Head of caudate nucleus (tissue), 42 donors: ENCODE data around the gene PLD3.
A peak's percentile ranks its signal among the peaks of the same experiment; 100 is the strongest.

Experiments
- DNase-seq, 42 donors: peaks; one replicate each; pipeline versions ENCODE4 v3.0.0 to v3.0.0-alpha.2; 2020 to 2021; ENCODE audit warnings: mixed read lengths in 7 of 42
- intact Hi-C: fragments of 100-400 bp; cut with DNase I; formaldehyde crosslinking; loops from one replicate; pipeline ENCODE4 v1.15.0; 2022

Gene PLD3

DNA sequence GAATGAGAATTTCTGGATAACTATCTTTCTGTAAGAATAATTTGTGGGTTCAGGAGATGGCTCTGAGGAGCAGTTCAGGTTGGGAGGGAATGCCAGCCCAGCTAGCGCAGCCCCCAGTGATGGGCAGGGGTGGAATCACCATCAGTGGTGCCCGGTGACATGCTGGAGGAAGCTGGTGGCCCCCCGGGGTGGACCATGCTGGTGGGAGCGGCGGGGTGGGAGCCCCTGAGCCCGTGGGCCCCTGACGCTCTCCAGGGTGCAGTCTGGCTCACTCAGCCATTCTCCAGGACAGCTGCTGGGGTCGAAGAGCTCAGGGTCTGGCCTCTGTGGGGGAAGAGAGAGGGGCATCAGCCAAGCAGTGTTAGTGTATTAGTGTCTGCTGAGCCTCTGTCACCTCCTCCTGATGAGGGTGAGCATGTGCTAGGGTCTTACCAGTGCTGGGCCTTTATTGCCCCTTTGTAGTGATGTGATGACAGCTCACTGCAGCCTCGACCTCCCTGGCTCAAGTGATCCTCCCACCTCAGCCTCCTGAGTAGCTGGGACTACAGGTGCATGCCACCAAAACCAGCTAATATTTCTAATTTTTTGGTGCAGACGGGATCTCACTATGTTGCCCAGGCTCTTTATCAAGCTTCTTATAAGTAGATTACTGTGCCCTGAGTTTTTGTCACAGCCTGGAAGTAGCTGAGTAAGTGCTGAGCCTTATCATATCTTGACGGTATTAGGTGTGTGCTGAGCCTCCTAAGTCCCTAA lies 31.1 kb downstream of the PLD3 start:
- intact Hi-C loops: no loop called here
- DNase-seq: no peak

DNA sequence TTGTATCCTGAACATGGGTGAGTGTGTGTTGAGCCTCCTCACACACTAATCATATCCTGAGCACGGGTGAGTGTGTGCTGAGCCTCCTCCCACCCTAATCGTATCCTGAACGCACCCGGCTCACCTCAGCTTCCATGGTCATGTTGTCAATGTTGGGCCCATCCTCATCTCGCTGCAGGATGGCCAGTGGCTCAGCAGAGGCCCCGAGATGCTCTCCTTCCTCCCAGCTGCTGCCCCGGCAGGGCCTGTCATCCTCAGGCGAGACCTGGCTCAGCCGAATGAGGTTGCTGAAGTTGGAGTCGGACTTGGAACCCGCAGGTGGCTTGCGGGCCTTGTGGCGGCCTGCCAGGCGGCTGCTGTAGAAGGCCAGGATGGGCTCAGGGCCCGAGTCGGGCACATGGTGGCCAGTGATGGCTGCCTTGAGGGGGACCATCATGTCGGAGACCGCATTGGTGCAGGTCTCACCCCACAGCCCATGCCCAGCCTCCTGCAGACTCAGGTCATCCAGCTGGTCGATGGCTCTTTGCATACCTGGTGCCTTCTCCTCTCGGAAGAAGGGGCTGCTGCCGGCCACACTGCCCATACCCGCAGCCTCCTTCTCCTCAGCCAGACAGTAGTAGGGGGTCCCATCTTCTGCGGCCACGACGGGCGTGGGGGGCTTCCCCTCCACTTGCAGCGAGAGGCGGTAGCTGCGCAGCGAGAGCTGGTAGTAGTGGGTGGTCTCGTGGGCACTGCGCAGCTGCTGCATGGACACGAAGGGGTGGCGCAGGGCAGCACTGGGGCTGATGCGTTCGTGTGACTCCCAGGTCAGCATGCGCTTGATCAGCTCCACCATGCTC lies 31.9 kb downstream of the PLD3 start:
- intact Hi-C loops: no loop called here

GRCh38 chr19:40381321-40381720 lies 32.8 kb downstream of the PLD3 start:
- intact Hi-C loops: no loop called here
- DNase-seq: no peak

More for the DNA sequence above, 31.9 kb downstream of the PLD3 start:
- DNase-seq: no peak

DNA sequence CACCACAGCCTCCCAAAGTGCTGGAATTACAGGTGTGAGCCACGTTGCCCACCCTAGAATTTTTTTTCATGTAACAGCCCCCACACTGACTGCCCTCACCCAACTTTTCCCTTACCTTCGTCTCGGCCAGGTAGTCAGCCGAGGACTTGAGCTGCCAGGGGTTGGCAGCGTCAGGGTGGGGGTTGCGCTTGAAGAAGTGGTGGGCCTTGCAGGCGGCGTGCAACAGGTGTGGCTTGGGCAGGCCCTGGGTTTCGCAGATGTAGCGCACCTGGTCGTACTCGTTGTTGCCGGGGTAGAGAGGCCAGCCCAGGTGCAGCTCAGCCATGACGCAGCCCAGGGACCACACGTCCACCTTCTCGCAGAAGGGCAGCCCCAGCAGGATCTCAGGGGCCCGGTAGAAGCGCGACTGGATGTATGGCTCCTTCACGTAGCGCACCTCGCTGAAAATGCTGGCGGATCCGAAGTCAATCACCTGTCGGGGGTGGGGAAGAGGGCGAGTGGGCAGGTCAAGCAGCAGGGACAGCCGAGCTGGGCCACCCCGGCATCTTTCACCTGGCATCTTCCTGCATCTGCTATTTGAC lies 35.3 kb downstream of the PLD3 start:
- intact Hi-C loops: no loop called here
- no peak for DNase-seq

DNA sequence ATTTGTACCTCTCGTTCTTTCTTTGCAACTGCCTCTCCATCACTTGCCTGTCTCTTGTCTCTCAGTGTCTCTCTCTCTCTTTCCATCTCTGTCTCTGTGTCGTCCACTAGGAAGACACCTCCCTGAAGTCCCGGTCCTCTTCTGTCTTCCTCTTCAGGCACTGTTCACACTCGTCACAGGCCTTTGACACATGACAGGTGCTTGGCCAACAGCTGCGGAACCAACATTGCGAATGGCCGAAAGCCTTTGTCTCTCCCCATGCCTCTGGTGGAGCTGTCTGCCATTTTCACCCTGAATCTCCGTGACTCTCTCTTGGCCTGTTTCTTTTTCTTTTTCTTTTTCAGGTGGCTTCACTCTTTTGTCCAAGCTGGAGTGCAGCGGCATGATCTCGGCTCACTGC lies 38.7 kb downstream of the PLD3 start:
- intact Hi-C loops: no loop called here
- DNase-seq: no peak

- no peak for DNase-seq
- intact Hi-C loops: no loop called here
Measured at GRCh38 chr19:40388481-40388880, 40.0 kb downstream of the PLD3 start.

DNA sequence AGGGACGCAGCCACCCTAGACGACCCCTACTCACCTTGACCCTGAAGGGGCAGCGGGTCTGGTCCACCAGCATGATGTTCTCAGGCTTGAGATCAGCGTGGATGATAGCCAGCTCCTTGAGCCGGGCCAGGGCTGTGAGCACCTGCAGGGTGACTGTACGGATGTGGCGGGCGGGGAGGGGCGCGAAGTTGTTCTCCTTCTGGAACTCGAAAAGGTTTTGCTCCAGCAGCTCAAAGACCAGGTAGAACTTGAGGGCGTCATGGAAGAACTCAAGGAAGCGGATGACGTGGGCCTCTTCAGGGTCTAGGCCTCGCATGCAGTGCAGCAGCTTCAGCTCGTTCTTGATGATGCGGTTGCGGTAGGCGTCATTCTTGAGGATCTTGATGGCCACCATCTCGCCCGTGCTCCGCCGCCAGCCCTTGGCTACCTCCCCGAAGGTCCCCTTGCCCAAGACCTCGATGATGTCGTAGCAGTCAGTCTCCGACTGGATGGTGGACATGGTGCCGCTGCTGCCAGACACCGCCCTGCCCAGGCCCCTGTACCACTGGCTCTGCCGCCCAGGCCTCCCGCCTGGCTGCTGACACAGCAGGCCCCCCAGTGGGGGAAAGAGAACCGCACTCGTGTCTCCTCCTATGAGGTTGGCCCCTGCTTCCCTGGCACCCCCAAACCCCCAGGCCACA lies 41.0 kb downstream of the PLD3 start:
- DNase-seq: no peak
- intact Hi-C loops: no loop called here

DNA sequence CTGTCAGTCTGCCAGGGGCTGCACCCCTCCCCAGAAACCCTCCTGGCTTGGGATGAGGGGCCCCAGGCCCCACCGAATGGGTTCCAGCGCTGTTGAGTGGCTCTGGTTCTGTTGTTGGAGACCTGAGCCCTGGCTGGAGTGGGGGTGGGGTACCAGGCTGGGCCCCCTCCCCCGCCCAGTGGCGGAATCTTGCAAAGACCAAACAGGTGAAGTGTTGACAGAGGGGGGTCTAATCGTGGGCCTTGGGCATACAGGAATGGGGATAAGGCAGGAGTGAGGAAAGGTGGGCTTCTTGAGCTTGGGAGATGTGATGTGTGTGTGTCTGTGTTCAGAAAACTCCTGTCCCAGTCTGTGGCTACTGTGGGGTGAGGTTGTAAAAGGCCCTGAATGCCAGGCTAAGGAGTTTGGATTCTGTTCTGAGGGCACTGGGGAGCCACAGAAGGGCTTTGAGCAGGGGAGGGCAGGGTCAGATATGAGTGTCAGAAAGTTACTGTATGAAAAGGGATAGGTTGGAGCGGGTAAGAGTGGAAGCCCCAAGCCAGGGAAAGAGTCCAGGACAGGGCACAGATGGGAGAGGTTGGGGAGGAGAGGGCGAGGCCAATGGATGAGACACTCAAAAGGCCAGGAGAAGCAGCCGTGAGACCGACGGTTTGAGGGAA lies 41.7 kb downstream of the PLD3 start, which contains the start of gene HIPK4:
TSS of gene HIPK4 (minus strand) at position 98 of the 659 bp plus-strand sequence. CDS start 279 bp downstream, outside the sequence.
- intact Hi-C loops: no loop called here
- DNase-seq: no peak

GRCh38 chr19:40392123-40392522 lies 43.6 kb downstream of the PLD3 start:
- intact Hi-C loops: no loop called here
- peak in 1 of 42 donors; percentile 33 for DNase-seq

DNA sequence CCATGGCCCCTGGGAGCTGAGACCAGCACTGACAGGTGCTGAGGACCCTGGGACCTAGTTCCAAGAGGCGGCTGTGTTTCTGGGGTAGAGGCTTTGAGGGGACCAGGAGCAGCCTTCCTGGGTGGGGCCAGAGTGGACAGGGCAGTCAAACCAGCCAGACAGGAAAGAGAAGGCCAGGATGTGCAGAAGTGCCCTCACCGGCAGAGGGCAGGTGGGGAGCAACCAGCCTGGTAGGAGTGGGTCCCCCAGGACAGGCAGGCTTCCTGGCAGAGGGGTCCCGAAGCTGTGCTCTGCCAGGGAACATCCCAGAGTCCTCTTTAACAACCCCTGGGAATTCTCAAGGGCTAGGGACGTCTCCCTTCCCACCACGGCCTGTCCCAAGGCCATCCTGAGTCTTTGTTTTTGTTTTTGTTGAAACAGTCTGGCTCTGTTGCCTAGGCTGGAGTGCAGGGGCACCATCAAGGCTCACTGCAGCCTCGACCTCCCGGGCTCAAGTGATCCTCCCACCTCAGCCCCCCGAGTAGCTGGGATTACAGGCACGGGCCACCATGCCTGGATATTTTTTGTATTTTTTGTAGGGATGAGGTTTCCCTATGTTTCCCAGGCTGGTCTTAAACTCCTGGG lies 44.5 kb downstream of the PLD3 start:
- intact Hi-C loops: no loop called here
- DNase-seq: no peak

DNA sequence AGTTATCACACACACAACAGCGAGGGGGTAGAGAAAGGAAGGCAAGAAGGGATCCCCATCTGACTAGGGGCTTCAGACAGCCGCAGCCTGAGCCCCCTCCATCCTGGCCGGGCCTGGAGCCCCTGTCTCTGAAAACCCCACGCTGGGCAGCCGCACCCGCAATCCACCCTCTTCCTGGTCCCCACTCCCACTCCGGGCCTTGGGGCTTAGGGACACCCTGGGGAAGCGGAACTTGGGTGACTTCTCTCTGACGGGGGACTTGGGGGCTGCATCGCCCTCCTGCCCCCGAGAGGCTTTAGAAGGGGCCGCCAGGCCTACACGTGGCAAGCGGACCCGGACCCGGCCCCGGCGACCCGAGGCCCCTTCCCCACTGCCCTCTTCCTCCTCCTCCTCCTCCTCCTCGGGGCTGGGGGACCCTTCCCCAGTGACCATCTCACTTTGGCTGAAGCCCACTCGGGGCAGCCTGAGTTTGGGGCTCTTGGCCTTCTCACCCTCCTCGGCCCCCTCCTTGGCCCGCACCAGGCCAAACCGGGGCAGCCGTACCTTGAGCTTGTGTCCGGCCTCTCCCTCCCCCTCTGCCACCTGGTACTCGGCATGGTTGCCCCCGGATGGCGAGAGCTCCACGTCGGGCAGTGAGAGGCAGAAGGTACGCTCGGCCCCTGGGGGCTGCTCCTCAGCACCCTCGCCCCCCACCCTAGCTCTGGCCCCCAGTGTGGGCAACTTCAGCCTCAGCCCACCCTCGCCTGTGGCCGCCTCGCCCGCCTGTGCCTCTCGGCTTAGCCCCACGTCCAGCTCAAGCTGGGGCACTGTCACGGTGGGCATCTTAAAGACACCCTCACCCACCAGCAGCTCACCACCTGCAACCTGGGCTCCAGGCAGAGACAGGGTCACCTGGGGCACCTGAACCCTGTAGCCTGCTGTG lies 45.7 kb downstream of the PLD3 start:
- no peak for DNase-seq
- intact Hi-C loops: no loop called here

GRCh38 chr19:40394816-40395210 lies 46.3 kb downstream of the PLD3 start:
- intact Hi-C loops: no loop called here

DNA sequence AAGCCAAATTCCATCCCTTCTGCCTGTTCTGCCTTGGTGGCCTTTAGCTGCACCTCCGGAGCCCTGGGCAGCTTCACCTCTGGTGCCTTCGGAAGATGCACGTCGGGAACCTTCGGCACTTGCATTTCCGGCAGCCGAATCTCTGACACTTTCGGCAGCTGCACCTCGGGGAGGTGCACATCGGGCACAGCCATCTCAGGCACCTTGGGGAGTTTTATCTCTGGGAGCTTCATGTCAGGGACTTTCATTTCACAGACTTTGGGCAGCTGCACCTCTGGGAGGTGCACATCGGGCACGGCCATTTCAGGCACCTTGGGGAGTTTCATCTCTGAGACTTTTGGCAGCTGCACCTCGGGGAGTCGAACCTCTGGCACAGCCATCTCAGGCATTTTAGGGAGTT lies 47.5 kb downstream of the PLD3 start:
- DNase-seq: no peak
- intact Hi-C loops: no loop called here

More at GRCh38 chr19:40394816-40395210, 46.3 kb downstream of the PLD3 start:
- DNase-seq: no peak

DNA sequence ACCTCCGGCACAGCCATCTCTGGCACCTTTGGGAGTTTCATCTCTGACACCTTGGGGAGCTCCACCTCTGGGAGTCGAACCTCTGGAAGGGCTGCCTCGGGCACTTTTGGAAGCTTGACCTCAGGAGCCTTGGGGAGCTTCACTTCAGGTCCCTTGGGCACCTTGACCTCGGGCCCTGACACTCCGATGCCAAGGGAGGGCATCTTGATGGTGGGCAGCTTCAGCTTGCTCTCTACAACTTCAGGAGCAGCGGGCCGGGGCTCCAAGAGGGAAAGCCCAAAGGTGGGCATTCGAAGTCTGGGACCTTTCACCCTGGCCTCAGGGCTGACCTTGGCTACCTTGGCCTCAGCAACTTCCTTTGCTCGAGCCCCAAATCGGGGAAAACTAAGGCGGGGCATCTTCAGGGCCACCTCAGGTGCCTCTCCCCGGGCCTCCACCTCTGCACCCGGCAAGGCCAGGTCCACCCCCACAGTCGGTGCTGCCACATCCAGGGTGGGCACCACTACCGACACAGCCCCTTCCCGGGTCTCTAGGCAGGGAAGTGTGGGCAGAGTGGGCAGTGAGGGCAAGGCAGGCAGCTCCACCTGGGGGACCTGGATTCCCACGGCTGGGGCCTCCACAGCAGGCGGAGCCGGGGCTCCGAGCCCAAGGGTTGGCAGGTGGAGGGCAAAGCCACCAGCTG lies 48.5 kb downstream of the PLD3 start:
- intact Hi-C loops: no loop called here

DNA sequence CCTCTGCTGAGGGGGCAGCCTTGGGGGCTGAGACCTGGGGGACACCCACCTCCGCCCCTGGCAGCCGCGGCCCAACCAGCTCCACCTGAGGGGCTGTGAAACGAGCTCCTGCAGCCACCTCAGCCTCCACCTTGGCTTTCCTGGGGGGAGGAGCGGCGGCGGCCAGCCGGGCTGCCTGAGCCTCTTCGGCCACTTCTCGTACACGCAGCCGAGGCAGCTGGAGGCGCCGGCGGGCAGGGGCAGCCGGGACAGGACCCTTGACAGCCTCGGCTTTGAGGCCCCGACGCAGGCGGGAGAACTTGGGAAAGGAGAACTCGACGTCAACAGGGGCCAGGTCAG lies 49.0 kb downstream of the PLD3 start:
- DNase-seq: no peak
- intact Hi-C loops: no loop called here

More for the DNA sequence above, 48.5 kb downstream of the PLD3 start:
- no peak for DNase-seq

GRCh38 chr19:40398417-40399131 lies 50.1 kb downstream of the PLD3 start:
- intact Hi-C loops: no loop called here
- peak; percentile 37 to 91 (median 70) for DNase-seq
